ENCODE results near the gene KCNK16. TPM values are rescaled to one million over a fixed set of nuclear protein-coding genes. Genes with fewer than 3 reads are reported as not detected.
"Not testable (repeated sequence)": the region's sequence is repeated elsewhere in the genome, so short reads cannot be mapped to it uniquely, and the experiment has no call there.

KCNK16 gene
- total RNA-seq, 1 donor = not detected

DNA sequence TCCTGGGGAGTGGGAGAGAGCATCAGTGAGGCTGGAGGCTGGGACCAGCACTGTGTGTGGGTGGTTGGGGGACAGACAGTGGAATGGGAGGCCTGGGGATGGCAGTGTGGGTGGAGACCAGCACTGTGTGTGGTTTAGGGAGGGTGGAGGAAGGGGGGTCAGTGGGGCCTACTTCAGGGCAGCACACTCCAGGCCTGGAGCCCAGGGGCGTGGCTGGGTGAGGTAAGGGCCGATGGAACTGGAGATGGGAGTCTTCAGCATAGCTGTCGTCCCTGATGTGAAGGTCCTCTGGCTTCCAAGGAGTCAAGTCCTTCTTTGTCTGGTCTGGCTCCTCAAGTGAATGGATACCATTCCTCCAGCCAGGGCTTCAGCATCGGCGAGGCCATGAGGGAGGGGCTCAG is 26.9 kb downstream of the KCNK16 start:
- TF ChIP-seq, protein P1, sequence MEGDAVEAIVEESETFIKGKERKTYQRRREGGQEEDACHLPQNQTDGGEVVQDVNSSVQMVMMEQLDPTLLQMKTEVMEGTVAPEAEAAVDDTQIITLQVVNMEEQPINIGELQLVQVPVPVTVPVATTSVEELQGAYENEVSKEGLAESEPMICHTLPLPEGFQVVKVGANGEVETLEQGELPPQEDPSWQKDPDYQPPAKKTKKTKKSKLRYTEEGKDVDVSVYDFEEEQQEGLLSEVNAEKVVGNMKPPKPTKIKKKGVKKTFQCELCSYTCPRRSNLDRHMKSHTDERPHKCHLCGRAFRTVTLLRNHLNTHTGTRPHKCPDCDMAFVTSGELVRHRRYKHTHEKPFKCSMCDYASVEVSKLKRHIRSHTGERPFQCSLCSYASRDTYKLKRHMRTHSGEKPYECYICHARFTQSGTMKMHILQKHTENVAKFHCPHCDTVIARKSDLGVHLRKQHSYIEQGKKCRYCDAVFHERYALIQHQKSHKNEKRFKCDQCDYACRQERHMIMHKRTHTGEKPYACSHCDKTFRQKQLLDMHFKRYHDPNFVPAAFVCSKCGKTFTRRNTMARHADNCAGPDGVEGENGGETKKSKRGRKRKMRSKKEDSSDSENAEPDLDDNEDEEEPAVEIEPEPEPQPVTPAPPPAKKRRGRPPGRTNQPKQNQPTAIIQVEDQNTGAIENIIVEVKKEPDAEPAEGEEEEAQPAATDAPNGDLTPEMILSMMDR (IDR thresholded peaks at IDR 0.05; ENCODE audit: insufficient read depth, low read depth, low read length) = no peak
- no peak for DNase-seq (ENCODE audit: low read depth)
- H3K4me3 ChIP-seq (ENCODE audit: low read depth, low read length) = no peak overlapping the region

DNA sequence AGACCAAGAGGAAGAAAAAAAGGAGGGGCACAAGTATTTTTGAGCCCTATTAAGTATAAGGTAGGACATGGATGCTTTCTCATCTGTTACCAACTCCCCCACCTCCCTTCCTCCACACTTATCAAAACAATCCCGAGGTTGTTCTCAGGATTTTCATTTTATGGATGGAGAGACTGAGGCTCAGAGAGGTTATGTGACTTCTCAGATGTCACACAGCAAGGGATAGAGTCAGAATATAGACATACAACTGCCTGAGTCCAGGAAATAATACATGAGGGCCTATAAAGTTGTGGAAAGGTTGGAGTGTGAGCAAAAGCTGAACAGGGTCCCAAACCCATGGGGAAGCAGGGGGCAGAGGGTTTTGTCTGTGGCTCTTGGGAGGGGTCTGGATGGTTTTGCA is 27.6 kb downstream of the KCNK16 start:
- DNase-seq (ENCODE audit: low read depth) = no peak
- TF ChIP-seq, protein P1 (IDR thresholded peaks at IDR 0.05; ENCODE audit: insufficient read depth, low read depth, low read length) = no peak
- no peak overlapping the region for H3K4me3 ChIP-seq (ENCODE audit: low read depth, low read length)

DNA sequence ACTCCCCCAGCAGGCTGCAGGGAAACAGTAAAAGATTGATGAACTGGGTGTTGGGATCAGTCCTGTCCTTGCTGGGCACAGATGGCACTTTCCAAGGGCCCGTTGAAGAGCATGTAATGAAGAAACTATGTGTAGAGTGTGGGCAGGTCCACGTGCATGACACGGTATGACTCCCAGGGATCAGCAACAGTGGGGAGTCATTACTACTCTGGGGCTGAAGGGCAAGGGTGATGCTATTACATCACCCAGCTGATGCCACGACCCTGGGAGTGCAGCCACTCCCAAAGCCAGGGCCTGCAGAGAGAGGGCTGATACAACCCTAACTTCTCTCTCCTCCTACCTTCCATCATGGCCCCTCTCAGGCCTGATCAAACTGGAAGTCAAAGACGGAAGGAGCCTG is 28.4 kb downstream of the KCNK16 start:
- no peak for DNase-seq (ENCODE audit: low read depth)
- TF ChIP-seq, protein P1 (IDR thresholded peaks at IDR 0.05; ENCODE audit: insufficient read depth, low read depth, low read length) = no peak
- no peak overlapping the region for H3K4me3 ChIP-seq (ENCODE audit: low read depth, low read length)

DNA sequence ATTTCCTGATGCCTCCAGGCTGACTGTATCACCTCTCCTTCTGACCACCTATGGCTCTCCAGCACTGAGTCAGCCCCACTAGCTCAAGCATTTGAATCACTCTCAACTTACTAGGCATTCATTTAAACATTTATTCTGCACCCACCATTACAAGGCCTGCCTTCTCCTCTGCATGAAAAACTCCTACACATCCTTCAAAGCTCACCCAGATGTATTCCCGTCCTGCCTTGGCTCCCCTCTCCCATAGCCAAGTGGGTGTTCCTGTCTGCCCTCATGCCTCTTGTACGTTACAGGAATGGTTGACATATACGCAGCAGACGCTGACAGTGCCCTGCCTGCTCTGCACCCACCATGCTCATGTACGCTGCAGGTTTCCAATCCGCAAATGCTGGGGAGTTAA is 29.9 kb downstream of the KCNK16 start:
- DNase-seq (ENCODE audit: low read depth) = no peak
- no peak overlapping the region for H3K4me3 ChIP-seq (ENCODE audit: low read depth, low read length)
- TF ChIP-seq, protein P1 (IDR thresholded peaks at IDR 0.05; ENCODE audit: insufficient read depth, low read depth, low read length) = no peak

DNA sequence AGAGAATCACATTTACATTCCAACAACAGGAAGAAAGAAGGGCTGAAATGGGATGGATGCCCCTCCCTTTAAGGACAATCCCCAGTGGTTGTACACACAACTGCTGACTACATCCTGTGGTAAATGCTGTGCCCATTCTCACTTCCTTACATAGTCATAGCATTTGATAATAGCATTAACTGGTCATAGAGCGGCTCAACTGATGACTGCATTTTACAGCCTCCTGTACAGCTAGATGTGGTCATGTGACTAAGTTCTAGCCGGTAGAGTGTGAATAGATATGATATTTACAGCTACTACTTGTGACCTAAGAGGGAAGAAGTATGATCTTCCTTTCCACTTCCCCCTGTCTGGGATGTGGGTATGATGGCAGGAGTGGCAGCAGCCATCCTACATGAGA is 33.0 kb downstream of the KCNK16 start:
- no peak for DNase-seq (ENCODE audit: low read depth)
- H3K4me3 ChIP-seq (ENCODE audit: low read depth, low read length) = no peak overlapping the region
- TF ChIP-seq, protein P1 (IDR thresholded peaks at IDR 0.05; ENCODE audit: insufficient read depth, low read depth, low read length) = no peak

DNA sequence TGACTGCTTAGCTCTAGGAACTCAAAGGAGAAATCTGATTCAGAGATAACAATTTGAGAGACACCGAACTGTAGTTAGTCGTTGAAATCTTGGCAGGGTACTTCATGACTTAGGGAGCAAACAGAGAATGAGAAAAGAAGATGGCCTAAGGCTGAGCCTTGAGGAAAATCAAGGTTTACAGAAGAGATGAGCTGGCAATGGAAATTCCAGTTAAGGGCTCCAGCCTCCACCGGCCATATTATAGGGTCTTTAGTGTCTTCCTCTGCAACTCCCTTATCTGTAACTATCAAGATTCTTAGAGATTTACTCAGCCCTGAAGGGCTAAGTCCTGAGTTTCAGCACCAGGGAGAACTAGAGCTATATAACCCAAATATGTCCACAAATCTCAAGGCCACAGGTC is 34.9 kb downstream of the KCNK16 start:
- DNase-seq (ENCODE audit: low read depth) = no peak
- H3K4me3 ChIP-seq (ENCODE audit: low read depth, low read length) = no peak overlapping the region
- TF ChIP-seq, protein P1 (IDR thresholded peaks at IDR 0.05; ENCODE audit: insufficient read depth, low read depth, low read length) = no peak

DNA sequence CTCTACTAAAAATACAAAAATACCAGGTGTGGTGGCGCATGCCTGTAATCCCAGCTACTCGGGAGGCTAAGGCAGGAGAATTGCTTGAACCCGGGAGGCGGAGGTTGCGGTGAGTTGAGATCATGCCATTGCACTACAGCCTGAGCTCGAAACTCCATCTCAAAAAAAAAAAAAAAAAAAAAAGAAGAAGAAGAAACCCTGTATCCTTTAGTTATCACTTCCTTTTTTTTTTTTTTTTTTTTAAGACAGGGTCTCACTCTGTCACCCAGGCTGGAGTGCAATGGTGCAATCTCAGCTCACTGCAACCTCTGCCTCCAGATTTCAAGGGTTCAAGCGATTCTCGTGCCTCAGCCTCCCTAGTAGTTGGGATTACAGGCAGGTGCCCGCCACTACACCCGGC is 35.9 kb downstream of the KCNK16 start:
- H3K4me3 ChIP-seq (ENCODE audit: low read depth, low read length); DNase-seq (ENCODE audit: low read depth): not testable (repeated sequence)

Measured in fibroblast of villous mesenchyme (primary cell).